Hindlimb muscle (tissue), 1 donor: ENCODE data around the gene EML1. TPM values are rescaled to one million over a fixed set of nuclear protein-coding genes. Genes with fewer than 3 reads are reported as not detected.

Source experiments
- DNase-seq: peaks from one replicate; pipeline ENCODE4 v3.0.0-alpha.2; 2013
- polyA plus RNA-seq: library from polyadenylated mRNA; unstranded; fragments of 120-200 nt; gene quantifications from one replicate; pipeline ENCODE4 v1.2.1, GENCODE V29; 2013; ENCODE audit not compliant: insufficient read length

The EML1 gene, protein sequence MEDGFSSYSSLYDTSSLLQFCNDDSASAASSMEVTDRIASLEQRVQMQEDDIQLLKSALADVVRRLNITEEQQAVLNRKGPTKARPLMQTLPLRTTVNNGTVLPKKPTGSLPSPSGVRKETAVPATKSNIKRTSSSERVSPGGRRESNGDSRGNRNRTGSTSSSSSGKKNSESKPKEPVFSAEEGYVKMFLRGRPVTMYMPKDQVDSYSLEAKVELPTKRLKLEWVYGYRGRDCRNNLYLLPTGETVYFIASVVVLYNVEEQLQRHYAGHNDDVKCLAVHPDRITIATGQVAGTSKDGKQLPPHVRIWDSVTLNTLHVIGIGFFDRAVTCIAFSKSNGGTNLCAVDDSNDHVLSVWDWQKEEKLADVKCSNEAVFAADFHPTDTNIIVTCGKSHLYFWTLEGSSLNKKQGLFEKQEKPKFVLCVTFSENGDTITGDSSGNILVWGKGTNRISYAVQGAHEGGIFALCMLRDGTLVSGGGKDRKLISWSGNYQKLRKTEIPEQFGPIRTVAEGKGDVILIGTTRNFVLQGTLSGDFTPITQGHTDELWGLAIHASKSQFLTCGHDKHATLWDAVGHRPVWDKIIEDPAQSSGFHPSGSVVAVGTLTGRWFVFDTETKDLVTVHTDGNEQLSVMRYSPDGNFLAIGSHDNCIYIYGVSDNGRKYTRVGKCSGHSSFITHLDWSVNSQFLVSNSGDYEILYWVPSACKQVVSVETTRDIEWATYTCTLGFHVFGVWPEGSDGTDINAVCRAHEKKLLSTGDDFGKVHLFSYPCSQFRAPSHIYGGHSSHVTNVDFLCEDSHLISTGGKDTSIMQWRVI
- polyA plus RNA-seq = 43.2 TPM

DNA sequence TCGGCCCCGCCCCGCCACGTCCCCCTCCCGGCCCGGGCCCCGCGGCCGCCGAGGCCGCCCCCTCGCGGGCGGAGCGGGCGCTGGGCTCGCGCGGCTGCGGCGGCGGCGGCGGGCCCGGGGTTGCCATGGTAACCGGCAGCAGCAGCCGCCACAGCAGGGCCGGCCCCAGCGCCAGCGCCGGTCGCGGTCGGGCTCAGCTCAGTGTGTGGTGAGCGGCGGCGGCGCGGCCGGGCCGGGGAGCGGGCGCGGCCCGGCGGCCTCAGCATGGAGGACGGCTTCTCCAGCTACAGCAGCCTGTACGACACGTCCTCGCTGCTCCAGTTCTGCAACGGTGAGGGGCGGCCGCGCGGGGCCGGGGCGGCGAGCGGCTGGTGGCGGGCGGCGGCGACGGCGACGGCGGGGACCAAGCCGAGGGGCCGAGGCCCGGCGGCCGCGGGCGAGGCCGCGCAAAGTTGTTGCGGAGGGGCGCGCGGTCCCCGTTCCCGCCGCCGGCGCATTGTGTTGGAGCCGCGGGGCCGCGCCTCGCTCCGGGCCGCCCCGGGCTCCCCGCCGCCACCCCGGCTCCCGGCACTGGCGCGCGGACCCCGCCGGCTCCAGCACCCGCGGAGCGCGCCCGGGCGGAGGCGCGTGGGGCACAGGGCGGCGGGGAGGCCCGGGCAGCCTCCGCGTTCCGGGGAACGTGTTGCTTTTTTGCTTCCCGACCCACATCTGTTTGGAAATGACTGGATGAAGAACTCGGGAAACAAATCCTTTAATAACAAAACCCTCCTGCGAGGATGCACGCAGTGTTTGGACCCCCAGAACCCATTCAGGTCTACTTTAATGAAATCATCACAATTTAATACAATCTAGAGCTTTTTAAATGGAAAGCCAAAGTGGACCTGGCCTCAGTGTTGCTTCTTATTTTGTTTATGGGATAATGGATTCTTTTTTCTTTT lies at the start of gene EML1:
Gene EML1, plus strand, starts transcription at position 201 of the 938 bp plus-strand sequence. Its CDS starts 64 bp downstream, at position 265.
- DNase-seq = peak; percentile 88

DNA sequence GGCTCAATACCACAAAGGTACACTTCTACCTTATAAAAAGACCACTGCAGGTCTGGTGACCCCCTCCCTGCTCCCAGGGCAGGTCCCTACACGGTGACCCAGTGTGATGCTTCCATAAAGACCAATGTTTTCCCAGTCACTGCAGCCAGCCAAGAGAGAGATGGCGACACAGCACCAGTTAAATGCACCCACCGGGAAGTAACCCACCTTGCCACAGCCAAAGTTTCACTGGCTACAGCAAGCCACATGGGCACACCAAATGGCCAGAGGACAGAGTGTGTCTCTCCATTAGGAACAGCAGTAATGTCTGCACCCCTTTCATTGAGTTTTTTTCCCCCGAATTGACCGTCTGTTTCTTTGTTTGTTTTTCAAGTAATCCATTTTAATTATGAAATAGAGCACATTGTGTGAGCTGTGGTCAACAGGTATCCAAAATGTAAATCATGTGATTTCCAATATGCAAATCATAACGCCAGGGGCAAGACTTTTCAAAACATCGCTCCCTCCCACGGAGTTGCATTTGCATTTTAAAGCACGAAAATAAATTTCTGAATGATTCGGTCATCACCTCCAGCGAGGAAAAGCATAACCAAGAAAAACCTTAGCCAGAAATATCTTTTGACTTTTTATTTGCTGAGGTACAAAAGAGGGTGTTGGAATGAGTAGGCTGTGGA lies 48.9 kb upstream of the EML1 start:
- no peak for DNase-seq

DNA sequence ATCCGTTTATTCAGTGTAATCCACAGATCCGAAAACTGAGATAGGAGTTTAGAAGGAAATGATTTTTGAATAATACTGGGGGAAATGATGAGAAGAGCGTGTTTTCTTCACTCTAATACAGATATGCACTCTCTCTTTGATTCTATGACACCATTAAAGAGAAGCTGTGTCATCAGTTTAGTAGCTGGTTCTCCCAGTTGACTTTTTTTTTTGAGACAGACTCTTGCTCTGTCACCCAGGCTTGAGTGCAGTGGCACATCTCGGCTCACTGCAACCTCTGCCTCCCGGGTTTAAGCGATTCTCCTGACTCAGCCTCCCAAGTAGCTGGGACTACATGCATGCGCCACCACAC lies 48.4 kb upstream of the EML1 start:
- DNase-seq = no peak

DNA sequence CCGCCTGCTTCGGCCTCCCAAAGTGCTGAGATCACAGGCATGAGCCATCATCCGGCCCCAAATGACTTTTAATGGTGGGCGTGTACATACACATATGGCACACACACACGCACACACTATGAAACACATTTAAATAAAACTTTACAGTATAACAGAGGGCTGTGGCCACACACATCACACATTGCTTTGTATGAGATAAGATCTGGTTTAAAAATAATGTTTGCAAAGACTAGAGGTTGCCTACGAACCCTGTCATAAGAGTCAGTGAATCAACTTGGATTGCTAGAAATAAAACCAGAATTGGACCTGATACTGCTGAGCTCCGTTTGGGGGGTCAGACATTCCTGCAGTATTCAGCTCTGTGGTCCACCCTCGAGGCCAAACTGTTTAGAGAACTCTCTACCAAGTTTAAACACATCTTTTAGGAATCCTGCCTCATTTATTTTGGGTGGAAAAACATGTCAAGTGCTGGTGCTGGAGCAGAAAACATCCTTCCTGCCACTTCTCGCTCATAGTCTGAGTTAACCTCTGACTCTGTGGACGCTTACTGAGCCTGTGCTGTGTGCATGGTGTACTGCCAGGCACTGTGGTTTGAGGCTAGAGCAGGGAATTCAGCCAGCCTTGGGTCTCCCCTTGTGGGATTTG lies 47.8 kb upstream of the EML1 start:
- no peak for DNase-seq

DNA sequence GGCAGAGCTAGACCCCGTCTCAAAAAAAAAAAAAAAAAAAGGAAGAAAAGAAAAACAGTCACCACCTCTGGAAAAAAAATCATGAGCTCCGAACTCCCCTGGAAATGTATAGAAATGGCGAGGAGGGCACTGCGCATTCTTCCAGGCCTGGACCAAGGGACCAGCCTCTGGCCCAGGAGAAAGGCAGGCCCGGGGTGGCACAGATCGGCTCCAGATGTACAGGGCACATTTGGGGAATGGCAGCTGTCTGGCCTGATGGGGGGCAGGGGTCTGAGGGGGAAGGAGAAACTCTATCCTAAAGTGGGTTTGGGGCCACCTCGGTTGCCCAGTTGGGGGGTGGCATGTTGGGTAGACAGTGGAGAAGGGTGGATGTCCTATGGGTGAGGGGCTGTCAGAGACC lies 46.0 kb upstream of the EML1 start:
- no peak for DNase-seq

DNA sequence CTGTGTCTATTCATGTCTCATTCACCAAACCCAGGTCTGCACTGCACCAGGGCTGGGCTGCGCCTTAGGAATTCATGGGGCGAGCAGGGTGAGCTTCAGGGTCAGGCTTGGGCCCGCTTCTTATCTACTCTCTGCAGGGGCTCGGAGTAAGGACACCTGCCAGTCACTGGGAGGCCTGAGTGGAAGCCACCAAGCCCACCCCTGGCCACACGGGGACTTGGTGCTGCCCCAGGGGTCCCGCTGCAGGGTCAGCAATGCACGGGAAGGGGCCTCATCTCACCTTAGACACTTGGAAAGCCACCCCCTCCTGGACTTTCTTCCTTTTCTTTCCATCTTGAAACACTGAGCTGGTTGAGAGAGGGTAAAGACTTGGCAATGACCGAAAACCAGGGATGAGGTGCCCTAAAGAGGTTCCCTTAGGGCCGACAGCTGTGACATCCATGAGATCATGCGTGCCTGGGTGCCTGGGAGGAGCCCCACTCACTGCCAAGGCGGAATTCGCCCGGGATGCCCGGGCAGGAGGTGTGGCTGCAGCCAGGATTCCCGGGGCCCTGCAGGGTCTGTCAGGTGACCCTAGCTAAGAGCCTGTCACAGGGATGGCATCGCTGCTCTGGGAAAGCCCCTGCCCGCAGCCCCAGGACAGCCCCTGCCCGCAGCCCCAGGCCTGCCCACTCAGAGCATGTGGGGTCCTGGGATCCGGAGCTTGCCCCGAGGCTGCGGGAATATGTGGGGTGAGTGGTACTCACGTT lies 45.5 kb upstream of the EML1 start:
- DNase-seq = no peak

DNA sequence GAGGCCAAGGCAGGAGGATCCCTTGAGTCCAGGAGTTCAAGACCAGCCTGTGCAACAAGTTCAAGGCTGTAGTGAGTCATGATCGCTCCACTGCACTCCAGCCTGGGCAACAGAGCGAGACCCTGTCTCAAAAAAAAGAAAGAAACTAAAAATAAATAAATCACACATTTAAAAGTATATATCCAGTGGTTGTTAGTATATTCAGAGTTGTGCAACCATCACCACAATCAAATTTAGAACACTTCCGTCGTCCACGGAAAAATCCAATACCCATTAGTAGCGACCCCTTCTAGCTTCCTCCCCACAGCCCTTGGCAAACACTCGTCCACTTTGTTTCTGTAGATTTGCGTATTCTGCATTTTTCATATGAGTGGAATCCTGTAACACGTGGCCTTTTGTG lies 44.7 kb upstream of the EML1 start:
- no peak for DNase-seq

DNA sequence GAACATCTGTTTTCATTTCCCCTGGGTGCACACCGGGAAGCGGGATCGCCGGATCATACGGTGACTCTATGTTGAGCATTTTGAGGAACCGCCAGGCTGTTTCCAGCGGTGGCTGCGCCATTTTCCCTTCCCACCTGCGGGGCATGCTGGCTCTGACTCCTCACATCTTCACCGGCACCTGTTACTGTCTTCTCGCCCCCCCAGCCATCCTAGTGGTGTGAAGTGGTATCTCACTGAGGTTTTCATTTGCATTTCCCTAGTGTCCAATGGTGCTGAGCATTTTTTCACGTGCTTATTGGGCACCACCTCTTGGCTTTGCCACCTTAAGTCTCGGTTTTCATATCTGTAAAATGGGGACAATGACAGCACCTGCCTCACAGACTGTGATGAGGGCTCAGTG lies 44.1 kb upstream of the EML1 start:
- no peak for DNase-seq

DNA sequence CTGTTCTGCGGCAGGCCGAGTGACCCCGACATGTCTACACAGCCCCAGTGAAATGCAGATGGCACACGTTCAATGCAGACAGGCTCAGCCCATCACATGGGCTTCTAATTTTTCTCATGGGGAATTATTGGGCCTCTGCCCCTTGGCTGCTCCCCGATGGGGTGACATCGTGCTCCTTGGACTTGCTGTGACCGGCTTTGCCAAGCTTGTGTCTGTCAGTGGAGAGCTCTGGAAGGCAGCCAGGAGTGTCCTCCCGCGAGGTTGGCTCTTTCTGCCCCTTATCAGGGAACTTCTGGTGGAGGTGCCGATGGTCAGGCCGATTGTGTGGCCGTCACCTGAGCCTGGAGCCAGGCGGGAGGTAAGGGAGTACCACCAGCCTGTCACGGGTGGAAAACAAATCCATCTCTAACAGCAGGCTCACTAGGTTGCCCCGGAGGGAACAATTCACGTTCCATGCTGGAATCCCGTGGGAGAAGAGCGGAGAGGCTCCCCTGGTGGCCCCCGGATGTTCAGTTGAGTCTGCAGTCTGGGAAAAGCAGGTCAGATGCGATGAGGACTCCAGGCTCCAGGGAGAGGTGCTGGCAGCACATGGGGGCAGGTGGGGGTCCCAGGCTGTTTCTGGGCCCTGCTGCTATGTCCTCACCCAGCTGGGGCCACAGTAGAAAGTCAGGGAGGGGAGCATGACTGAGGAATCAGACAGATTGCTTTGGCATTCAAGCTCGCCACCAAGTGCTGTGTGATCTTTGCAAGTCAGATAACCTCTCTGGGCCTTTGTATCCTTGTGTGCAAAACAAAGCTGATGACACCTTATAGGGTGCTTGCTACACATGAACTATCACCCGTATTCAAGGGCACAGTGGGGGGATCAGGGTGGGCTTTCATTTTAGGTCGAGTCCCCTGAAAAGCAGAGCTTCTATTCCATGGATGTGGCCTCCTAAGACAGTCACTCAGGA lies 43.2 kb upstream of the EML1 start:
- DNase-seq = no peak

DNA sequence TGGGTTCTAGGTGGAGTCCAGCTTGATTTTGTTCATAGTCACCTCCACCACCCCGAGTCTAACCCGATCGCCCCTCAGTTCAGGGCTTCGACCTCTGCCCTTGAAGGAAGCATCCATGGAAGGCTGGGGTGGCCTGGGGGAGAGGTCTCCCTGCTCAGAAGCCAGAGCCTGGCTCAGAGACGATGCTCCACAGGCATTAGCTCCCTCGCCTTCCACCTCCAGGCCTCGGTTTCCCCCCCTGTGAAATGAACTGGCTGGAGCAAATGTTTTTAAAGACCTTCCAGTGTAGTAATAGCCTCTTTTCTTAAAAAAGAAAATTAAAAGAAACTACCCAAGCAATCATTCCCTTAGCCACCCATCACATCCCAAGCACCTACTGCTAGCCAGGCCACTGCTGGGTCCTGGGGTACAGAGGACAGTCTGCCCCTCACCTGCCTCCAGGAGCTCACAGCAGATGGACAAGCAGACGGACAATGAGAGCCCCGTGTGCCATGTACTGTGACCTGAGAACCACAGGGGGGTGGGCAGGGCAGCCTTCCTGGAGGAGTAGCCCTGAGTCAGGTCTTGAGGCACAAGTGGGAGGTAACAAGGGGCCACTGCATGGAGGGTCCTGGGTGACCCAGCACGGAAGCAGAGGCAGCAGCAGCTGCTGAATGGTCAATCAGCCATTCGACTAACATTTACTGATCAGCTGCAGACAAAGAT lies 42.3 kb upstream of the EML1 start:
- no peak for DNase-seq

DNA sequence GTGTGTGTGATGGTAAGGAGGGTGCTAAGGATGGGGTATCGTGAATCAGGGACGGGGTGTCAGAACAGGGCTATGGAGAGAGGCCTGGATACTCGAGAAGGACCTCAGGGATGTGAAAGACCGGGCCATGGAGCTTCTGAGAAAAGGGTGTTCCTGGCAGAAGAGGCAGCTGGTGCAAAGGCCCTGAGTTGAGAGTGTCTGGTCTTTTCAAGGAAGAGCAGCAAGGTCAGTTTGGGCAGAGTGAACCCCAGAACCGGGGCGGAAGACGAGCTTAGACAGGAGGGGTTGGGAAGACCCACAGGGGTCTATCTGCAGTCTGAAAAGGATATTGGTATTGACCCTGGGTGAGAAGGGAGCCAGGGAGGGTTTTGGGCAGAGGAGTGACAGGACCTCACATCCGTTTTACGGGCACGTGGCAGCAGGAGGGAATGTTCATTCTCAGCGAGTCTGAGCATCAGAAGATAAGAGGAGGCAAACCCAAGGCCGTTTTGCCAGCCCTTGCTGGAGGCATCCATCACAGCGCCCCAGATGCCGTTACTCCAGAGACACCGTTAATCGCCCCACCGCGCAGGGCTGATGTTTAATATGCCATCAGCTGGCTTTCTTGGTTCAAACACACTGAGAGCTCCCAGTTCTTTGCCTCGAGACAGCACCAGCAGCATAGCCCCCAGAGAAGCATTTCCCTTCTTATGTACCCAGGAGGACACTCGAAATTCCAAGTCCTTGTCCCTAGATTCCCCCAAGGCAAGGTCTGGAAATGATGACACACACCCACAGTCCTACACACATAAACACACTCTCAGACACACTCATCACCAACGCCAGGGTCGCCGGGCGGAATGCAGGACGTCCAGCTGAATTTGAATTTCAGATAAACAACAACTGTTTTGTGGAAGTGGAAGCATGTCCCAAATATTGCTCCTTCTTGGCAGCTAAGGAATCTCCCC lies 41.4 kb upstream of the EML1 start:
- no peak for DNase-seq

DNA sequence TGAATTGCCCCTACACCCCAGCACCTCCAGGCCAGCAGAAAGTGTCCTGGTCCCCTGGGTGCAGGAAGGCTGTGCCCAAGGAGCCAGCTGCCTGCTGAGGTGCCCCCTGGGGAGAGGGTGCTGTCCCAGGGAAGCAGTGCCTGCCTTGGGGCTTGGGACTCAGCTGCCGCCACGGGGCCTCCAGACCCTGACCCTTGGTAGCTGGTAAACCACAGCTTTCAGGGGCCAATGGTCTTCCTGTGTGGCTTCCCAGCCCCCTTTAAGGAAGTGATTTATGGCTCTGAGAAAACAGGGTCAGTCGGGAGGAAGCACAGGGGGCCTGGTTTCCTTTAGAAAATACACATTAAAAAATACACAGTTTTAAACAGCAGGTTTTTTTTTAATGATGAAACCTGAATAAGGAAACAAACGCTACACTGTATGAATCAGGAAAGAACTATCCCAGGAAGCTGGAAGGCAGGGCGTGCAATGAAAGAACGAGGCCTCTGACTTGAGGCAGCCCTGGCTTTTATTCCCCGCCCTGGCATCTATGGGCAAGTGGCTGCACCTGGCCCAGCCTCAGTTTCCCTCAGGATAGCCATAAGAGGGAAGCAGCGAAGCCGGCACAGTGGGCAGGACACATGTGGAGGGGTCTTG lies 40.6 kb upstream of the EML1 start:
- DNase-seq = no peak

DNA sequence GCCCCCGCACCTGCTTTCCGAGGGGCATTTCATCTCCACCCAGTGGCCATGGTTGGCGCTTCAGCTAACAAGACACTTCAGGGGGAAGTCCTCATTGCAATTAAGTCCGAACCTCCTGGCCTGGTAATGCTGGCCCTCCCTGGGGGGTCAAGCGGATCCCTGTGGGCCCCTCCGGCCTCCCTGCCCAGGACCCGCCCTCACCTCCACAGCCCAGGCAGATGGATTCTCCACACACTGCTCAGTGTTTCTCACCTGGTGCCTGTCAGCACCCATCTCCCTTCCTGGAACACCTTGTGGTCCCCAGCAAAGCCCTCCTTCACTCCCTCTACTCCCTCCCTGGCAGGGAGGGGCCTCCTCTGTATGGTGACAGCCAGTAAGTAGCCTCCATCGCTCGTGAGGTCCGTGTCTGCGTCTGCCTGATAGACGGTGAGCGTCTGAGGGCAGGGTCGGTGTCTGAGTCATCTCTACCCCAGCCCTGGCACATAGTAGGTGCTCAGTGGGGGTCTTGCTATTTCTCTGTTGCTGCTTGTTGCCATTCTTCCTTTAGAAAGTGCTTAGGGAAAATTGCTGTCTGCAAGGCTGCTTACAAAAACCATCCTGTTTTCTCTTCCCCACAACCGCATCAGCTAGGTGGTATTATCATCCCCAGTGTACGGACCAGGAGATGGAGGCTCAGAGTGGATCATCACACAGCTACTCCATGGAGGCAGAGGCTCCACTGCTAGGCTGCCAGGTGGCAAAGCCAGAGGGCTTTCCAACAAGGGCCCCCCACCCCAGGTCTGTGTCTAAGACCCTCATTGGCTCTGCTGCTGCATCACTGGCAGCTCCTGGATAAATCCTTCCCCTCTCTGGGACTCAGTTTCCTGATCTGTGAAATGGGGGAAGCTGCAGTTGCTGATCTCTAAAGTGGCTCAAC lies 39.7 kb upstream of the EML1 start:
- no peak for DNase-seq

DNA sequence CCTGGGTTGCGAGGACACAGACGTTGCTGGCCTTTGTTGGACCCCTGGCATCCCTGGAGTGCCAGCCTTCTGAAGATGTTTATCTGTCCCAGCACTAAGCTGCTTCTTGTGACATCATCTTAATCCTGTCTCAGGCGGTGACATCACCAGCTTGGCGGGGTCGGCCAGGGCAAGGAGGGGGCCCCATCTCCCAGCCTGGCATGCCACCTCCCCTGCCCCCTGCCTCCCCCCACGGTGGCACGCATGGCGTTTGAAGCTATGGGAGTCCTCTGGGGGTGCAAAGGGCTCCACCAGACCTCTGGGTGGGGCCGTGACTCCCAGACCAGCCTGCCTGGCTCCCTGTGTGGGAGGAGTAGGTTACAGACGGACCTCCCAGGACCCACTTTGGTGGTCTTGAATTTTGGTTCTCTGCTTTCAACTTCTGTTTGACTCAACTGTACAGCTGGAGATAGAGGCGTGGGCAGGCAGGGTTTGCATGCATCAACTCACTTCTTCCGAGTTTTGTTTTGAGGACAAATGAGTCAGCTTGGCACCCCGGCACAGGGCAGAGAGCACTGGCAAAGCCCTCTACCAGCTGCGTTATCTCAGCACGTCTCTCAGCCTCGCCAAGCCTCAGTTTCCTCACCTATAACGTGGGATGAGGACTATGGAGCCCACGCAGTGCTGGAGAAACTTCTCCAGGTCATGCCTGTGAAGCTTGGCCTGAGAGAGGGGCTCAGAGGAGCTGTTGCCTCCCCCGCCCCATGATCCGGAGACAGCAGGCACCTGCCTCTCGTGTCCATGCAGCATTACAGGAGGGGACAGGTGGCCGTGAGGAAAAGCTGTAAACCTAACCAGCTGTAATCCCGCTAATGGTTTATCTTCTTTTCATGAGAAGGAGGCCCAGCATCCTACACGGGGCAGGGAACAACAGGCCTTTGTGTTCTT lies 38.8 kb upstream of the EML1 start:
- DNase-seq = no peak

DNA sequence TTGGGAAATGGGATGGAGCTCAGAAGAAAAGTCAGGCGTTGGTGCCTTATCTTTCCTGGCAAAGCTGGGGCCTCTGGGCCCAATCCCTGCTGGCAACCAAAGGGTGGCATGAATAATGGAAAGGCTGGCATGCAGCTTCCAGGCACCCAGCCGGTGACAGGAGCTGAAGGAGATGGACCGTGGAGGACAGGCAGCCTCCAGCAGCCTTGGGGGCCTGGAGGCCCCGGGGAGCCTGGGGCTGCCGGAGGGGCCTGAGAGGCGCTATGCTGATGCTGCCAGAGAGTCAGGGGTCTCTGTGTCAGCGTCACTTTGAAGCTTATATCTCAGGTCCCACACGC lies 38.2 kb upstream of the EML1 start:
- DNase-seq = no peak
